ENCODE data around the gene OXSR1.
"Not testable (repeated sequence)": the region's sequence is repeated elsewhere in the genome, so short reads cannot be mapped to it uniquely, and the experiment has no call there.

OXSR1 gene

GRCh38 chr3:38124324-38125122 lies 40.8 kb upstream of the OXSR1 start:
- Mint-ChIP-seq H3K36me3 (ENCODE audit: low read depth) (peaks cover 25% of the 10 kb centered on the region), H3K27ac (no peak overlapping the region), H3K4me1 (peaks cover 14% of the 10 kb centered on the region), H3K4me3 (no peak overlapping the region), H3K27me3 (no peaks in the 10 kb centered on the region), H3K9me3 (no peaks in the 10 kb centered on the region)
- DNase-seq (no peak), ATAC-seq (no peak)

- no peak overlapping the region for H3K4me3 Mint-ChIP-seq
Observed at GRCh38 chr3:38125305-38126120, 39.8 kb upstream of the OXSR1 start.

DNA sequence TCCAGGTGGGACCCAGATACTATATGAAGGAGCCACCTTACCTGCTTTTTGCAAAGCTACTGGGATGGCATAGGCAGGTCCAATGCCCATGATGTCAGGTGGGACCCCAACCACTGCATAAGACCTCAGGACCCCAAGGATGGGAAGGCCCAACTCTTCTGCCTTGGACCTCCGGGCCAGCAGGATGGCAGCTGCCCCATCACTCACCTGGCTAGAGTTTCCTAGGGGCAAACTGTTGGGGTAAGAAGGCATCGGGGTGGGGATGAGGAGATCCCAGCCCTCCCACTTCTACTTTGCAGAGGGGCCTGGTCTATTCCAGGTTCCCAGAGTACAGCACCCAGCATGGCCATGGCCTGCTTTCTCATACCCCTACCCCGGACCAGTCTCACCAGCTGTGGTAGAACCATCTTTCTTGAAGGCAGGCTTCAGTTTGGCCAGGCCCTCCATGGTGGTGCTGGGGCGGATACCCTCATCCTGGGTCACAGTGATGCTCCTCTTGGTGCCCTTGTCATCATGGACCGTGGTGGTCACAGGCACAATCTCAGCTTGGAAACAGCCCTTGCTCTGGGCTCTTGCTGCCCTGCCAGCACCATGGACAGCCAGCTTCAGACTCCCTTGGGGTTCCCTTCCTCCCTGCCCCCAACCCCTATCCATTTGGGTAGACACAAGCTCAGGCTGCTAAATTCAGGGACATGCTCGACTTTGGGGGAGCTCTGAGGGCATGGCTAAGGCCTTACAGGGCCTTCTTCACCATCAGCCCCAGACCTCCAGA lies 39.0 kb upstream of the OXSR1 start:
- ATAC-seq (no peak), DNase-seq (no peak)
- no peaks in the 10 kb centered on the region for H3K9me3 Mint-ChIP-seq
- no peak overlapping the region for H3K27ac Mint-ChIP-seq
- H3K27me3 Mint-ChIP-seq, result no peaks in the 10 kb centered on the region
- peaks cover 14% of the 10 kb centered on the region for H3K4me1 Mint-ChIP-seq
- peaks cover 37% of the 10 kb centered on the region for H3K36me3 Mint-ChIP-seq (ENCODE audit: low read depth)
- H3K4me3 Mint-ChIP-seq, result no peak overlapping the region

More at GRCh38 chr3:38125305-38126120, 39.8 kb upstream of the OXSR1 start:
- no peaks in the 10 kb centered on the region for H3K9me3 Mint-ChIP-seq
- peaks cover 14% of the 10 kb centered on the region for H3K4me1 Mint-ChIP-seq
- no peak for ATAC-seq
- H3K27me3 Mint-ChIP-seq, result no peaks in the 10 kb centered on the region
- H3K36me3 Mint-ChIP-seq (ENCODE audit: low read depth), result peaks cover 30% of the 10 kb centered on the region
- no peak overlapping the region for H3K27ac Mint-ChIP-seq
- DNase-seq, result no peak

GRCh38 chr3:38127611-38128302 lies 37.6 kb upstream of the OXSR1 start:
- H3K27me3 Mint-ChIP-seq, result no peaks in the 10 kb centered on the region
- ATAC-seq, result no peak
- DNase-seq, result no peak
- H3K4me1 Mint-ChIP-seq, result peaks cover 6% of the 10 kb centered on the region
- peaks cover 39% of the 10 kb centered on the region for H3K36me3 Mint-ChIP-seq (ENCODE audit: low read depth)
- H3K27ac Mint-ChIP-seq, result no peak overlapping the region
- no peak overlapping the region for H3K4me3 Mint-ChIP-seq
- H3K9me3 Mint-ChIP-seq, result no peaks in the 10 kb centered on the region

GRCh38 chr3:38128303-38128655 lies 37.1 kb upstream of the OXSR1 start:
- Mint-ChIP-seq H3K36me3 (ENCODE audit: low read depth) (peaks cover 39% of the 10 kb centered on the region), H3K4me1 (peaks cover 1% of the 10 kb centered on the region), H3K4me3 (no peak overlapping the region)

DNA sequence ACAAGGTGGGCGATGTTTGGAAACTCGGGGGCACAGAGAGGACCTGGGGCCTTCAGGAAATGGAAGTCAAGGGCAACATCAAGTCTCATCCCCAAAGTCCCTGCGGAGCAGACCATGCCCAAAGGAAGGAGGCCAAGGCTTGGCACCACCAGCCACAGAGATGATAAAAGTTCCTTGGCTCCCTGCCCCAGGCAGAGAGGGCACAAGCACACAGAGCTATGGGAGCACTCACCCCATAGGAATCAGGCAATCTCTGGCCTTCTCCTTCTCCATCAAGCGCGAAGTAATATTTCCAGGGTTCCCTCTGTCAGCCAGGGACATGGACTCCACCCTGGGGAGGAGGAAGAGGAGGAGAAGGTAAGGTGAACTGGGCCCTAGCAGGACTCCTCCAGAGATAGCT lies 36.3 kb upstream of the OXSR1 start:
- Mint-ChIP-seq H3K27me3 (no peaks in the 10 kb centered on the region), H3K9me3 (no peaks in the 10 kb centered on the region), H3K36me3 (ENCODE audit: low read depth) (peaks cover 39% of the 10 kb centered on the region), H3K4me1 (no peaks in the 10 kb centered on the region), H3K4me3 (no peak overlapping the region), H3K27ac (no peak overlapping the region)
- DNase-seq, result no peak
- no peak for ATAC-seq

More at GRCh38 chr3:38128303-38128655, 37.1 kb upstream of the OXSR1 start:
- Mint-ChIP-seq H3K27me3 (no peaks in the 10 kb centered on the region), H3K27ac (no peak overlapping the region), H3K9me3 (no peaks in the 10 kb centered on the region)
- ATAC-seq (no peak), DNase-seq (peak; percentile 0)

DNA sequence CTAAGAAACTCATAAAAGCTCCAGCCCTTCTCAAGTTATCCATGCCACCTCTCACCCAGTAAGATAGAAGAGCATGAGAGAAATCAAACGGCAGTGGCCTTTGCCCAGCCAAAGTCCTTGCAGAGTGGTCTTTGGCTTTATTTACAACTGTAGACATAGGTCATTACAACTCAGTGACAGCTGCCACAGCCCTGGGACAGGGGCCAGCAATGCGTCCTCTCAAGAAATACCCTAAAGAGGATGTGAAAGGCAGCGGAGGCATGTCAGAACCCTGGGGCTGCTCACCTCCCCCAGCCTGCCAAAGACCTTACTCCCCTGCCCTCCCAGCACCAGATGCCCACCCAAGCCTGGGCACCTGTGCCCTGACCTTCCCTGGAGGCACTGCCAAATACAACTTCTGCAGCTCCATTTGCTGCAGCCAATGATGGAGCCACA lies 34.7 kb upstream of the OXSR1 start:
- H3K9me3 Mint-ChIP-seq, result no peaks in the 10 kb centered on the region
- ATAC-seq, result no peak
- H3K4me1 Mint-ChIP-seq, result peaks cover 12% of the 10 kb centered on the region
- DNase-seq, result no peak
- H3K4me3 Mint-ChIP-seq, result no peak overlapping the region
- no peak overlapping the region for H3K27ac Mint-ChIP-seq
- H3K36me3 Mint-ChIP-seq (ENCODE audit: low read depth), result peaks cover 36% of the 10 kb centered on the region
- H3K27me3 Mint-ChIP-seq, result no peaks in the 10 kb centered on the region

GRCh38 chr3:38131621-38132369 lies 33.5 kb upstream of the OXSR1 start:
- Mint-ChIP-seq H3K27ac (no peak overlapping the region), H3K36me3 (ENCODE audit: low read depth) (peaks cover 40% of the 10 kb centered on the region), H3K27me3 (no peaks in the 10 kb centered on the region), H3K9me3 (no peaks in the 10 kb centered on the region), H3K4me3 (no peak overlapping the region), H3K4me1 (peaks cover 19% of the 10 kb centered on the region)
- ATAC-seq (no peak), DNase-seq (peak; percentile 42)

GRCh38 chr3:38133209-38133556 lies 32.2 kb upstream of the OXSR1 start:
- H3K27me3 Mint-ChIP-seq, result no peaks in the 10 kb centered on the region
- H3K4me1 Mint-ChIP-seq, result peaks cover 32% of the 10 kb centered on the region
- peak overlapping the region; percentile 6 for H3K27ac Mint-ChIP-seq
- ATAC-seq (no peak), DNase-seq (no peak)
- no peaks in the 10 kb centered on the region for H3K9me3 Mint-ChIP-seq
- H3K36me3 Mint-ChIP-seq (ENCODE audit: low read depth), result peaks cover 34% of the 10 kb centered on the region
- H3K4me3 Mint-ChIP-seq, result no peak overlapping the region

DNA sequence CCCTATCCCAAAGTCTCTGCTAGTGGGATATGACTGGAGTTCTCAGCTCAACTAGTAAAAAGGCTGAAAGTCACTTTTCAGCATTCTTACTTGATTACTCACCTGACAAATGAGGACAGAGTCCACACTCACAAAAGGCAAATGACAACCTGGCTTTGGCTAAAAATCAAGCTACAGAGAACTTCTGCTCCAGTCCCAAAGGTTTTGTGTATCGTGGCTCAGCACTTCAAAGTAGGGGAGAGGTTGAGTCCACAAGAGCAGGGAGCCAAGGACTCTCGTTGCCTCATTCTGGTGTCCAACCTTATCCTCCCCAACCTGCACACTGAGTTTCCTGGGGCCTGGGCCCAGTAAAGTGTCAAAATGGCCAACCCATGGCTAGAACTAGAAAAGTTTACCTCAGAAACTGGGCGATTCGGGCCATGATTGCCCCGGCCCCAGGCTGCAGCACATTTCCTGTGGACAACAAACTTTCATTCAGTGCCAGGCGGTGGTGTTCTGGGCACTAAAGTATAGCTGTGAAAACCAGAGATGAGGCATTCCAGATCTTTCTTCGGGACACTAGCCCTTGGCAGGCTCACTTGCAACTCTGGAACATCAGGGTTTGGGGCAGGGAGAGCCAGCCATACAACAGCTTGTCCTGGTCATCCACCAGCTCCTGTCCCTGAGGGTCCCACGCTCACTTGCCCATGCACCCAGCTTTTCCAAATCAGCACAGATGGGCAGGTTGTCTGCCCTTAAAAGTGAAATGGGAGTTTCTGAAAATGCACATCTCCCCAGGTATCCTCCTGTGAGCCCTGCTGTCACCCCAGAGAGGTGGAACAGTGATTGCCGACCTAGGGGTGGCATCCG lies 31.6 kb upstream of the OXSR1 start:
- Mint-ChIP-seq H3K4me3 (no peak overlapping the region), H3K36me3 (ENCODE audit: low read depth) (peaks cover 34% of the 10 kb centered on the region), H3K9me3 (no peaks in the 10 kb centered on the region), H3K27me3 (no peaks in the 10 kb centered on the region), H3K4me1 (peaks cover 34% of the 10 kb centered on the region), H3K27ac (no peak overlapping the region)
- ATAC-seq (no peak), DNase-seq (no peak)

DNA sequence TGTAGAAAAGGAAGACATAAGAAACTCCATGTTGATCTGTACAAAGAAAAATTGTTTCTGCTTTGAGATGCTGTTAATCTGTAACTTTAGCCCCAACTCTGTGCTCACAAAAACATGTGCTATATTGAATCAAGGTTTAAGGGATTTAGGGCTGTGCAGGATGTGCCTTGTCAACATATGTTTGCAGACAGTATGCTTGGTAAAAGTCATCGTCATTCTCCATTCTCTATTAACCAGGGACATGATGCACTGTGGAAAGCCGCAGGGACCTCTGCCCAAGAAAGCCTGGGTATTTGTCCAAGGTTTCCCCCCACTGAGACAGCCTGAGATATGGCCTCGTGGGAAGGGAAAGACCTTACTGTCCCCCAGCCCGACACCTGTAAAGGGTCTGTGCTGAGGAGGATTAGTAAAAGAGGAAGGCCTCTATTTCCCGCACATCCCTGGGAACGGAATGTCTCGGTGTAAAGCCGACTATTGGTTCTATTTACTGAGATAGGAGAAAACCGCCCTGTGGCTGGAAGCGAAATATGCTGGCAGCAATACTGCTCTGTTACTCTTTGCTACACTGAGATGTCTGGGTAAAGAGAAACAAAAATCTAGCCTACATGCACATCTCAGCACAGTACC lies 30.7 kb upstream of the OXSR1 start:
- Mint-ChIP-seq H3K36me3 (ENCODE audit: low read depth) (peaks cover 31% of the 10 kb centered on the region), H3K4me3 (peak overlapping the region; percentile 94), H3K4me1 (peaks cover 38% of the 10 kb centered on the region)
- not testable (repeated sequence) for ATAC-seq, H3K27ac Mint-ChIP-seq, DNase-seq, H3K9me3 Mint-ChIP-seq, H3K27me3 Mint-ChIP-seq

DNA sequence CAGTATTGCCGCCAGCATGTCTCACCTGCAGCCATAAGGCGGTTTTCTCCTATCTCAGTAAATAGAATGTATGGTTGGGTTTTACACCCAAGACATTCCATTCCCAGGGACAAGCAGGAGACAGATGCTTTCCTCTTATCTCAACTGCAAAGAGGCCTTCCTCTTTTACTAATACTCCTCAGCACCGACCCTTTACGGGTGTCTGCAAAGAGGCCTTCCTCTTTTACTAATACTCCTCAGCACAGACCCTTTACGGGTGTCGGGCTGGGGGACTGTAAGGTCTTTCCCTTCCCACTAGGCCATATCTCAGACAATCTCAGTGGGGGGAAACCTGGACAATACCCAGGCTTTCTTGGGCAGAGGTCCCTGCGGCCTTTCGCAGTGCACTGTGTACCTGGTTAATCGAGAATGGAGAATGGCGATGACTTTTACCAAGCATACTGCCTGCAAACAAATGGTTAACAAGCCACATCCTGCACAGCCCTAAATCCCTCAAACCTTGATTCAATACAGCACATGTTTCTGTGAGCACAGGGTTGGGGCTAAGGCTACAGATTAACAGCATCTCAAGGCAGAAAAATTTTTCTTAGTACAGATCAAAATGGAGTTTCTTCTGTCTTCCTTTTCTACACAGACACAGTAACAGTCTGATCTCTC lies 29.6 kb upstream of the OXSR1 start:
- DNase-seq, result peak; percentile 4
- H3K36me3 Mint-ChIP-seq (ENCODE audit: low read depth), result peaks cover 29% of the 10 kb centered on the region

More for the DNA sequence above, 29.6 kb upstream of the OXSR1 start:
- H3K4me1 Mint-ChIP-seq, result peaks cover 49% of the 10 kb centered on the region
- not testable (repeated sequence) for H3K9me3 Mint-ChIP-seq, H3K27me3 Mint-ChIP-seq, ATAC-seq
- H3K27ac Mint-ChIP-seq, result peak overlapping the region; percentile 88
- peak overlapping the region; percentile 94 for H3K4me3 Mint-ChIP-seq

All from activated naive CD8-positive, alpha-beta T cell treated with anti-CD3 and anti-CD28 coated beads, Interleukin-2, amount 50 U/mL, for 24 hours (primary cell).